SK-N-SH (cell line): ENCODE data around the gene ITGA4.

Experiments
- JUND ChIP-seq: IDR thresholded peaks from 2 replicates; pipeline ENCODE4 v1.4.0; 2012
- POLR2AphosphoS5 ChIP-seq: IDR thresholded peaks from 2 replicates; pipeline ENCODE4 v1.6.1; 2012; ENCODE audit warnings: low read depth, low read length
- TF ChIP-seq, protein P1 (sequence below): fragments of 200-600 bp; sonication (generic); IDR thresholded peaks from 2 replicates; pipeline ENCODE4 v1.6.1; 2017; ENCODE audit warnings: antibody characterized with exemption, mild to moderate bottlenecking, moderate library complexity
- TF ChIP-seq, protein P2 (sequence below): IDR thresholded peaks from 2 replicates; pipeline ENCODE4 v1.4.0; 2012; ENCODE audit warnings: low read depth
- TF ChIP-seq, protein P3 (sequence below): IDR thresholded peaks from 2 replicates; pipeline ENCODE4 v1.4.0; 2012; ENCODE audit warnings: low read depth, borderline replicate concordance

DNA sequence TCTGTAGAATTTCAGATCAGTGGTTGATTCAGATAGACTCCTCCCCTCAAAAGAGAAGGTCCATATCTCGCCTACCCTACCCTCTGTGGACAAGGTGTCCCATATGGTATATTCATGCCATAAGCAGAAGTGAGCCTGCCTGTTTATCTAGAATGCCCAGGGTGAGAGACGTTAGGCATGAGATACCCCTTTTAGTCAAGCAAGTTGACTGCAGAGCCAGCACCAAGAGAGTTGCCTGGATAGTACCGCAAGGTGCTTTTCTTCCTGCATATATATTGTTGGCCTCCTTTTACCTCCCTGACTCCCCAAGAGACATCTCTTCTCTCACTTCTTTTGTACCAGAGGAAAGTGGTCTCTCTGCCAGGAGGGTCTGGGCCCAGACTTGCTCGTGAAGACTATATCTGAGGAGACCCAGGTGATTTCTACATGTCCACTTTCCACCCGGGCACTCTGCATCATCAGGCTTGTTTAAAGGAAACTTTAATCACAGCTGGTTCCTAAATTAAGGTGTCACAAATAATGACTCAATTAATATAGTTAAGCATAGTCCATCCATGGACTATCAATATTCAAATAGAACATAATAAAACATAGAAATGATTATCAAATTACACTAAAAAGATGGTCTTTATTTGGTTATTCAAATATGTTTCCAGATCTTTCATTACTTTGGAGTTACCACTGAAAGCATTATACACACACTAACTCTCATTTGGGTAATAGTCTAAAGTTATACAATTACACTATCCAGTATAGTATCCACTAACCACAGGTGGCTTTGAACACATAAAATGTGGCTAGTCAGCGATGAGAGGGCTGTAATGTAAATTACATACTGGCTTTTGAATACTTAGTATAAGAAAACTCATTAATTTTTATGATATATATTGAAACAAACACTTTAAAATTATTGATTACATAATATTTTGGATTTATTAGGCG lies 4.1 kb downstream of the ITGA4 start:
- TF ChIP-seq POLR2AphosphoS5 (no peak), JUND (no peak)
- TF ChIP-seq, protein P1, sequence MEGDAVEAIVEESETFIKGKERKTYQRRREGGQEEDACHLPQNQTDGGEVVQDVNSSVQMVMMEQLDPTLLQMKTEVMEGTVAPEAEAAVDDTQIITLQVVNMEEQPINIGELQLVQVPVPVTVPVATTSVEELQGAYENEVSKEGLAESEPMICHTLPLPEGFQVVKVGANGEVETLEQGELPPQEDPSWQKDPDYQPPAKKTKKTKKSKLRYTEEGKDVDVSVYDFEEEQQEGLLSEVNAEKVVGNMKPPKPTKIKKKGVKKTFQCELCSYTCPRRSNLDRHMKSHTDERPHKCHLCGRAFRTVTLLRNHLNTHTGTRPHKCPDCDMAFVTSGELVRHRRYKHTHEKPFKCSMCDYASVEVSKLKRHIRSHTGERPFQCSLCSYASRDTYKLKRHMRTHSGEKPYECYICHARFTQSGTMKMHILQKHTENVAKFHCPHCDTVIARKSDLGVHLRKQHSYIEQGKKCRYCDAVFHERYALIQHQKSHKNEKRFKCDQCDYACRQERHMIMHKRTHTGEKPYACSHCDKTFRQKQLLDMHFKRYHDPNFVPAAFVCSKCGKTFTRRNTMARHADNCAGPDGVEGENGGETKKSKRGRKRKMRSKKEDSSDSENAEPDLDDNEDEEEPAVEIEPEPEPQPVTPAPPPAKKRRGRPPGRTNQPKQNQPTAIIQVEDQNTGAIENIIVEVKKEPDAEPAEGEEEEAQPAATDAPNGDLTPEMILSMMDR, result no peak
- TF ChIP-seq, protein P2, sequence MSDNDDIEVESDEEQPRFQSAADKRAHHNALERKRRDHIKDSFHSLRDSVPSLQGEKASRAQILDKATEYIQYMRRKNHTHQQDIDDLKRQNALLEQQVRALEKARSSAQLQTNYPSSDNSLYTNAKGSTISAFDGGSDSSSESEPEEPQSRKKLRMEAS, result no peak
- TF ChIP-seq, protein P3, sequence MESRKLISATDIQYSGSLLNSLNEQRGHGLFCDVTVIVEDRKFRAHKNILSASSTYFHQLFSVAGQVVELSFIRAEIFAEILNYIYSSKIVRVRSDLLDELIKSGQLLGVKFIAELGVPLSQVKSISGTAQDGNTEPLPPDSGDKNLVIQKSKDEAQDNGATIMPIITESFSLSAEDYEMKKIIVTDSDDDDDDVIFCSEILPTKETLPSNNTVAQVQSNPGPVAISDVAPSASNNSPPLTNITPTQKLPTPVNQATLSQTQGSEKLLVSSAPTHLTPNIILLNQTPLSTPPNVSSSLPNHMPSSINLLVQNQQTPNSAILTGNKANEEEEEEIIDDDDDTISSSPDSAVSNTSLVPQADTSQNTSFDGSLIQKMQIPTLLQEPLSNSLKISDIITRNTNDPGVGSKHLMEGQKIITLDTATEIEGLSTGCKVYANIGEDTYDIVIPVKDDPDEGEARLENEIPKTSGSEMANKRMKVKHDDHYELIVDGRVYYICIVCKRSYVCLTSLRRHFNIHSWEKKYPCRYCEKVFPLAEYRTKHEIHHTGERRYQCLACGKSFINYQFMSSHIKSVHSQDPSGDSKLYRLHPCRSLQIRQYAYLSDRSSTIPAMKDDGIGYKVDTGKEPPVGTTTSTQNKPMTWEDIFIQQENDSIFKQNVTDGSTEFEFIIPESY, result no peak
